GM18499 (cell line): ENCODE measurements around the gene ZFP57.

Source experiments
- ATAC-seq: cut with Tn5 transposase; IDR thresholded peaks from one replicate; pipeline ENCODE4 v1.9.1; 2021; ENCODE audit warnings: moderate number of reproducible peaks; ENCODE audit not compliant: insufficient read depth, unreplicated experiment

The ZFP57 gene

GRCh38 chr6:29680904-29681303, at the start of gene ZFP57:
Gene ZFP57, minus strand, starts transcription at chr6:29681152. Its CDS starts 4,149 bp downstream, at chr6:29677003.
- ATAC-seq = no peak

- no peak for ATAC-seq
Measured at GRCh38 chr6:29730575-29731126, 49.7 kb upstream of the ZFP57 start.

GRCh38 chr6:29729774-29730328, 48.9 kb upstream of the ZFP57 start:
- no peak for ATAC-seq

- no peak for ATAC-seq
Measured at GRCh38 chr6:29728875-29729270, 47.9 kb upstream of the ZFP57 start.

GRCh38 chr6:29728173-29728874, 47.4 kb upstream of the ZFP57 start:
- ATAC-seq = no peak

- no peak for ATAC-seq
Measured at GRCh38 chr6:29727637-29728036, 46.7 kb upstream of the ZFP57 start.

- ATAC-seq = no peak
Measured at GRCh38 chr6:29726571-29727194, 45.7 kb upstream of the ZFP57 start.

- ATAC-seq = no peak
Measured at GRCh38 chr6:29726001-29726400, 45.0 kb upstream of the ZFP57 start.

- no peak for ATAC-seq
Measured at GRCh38 chr6:29724937-29725869, 44.3 kb upstream of the ZFP57 start.

GRCh38 chr6:29723666-29724588, 43.0 kb upstream of the ZFP57 start:
- no peak for ATAC-seq

GRCh38 chr6:29723262-29723665, 42.3 kb upstream of the ZFP57 start, which contains the start of gene HLA-F:
Gene HLA-F, plus strand, starts transcription at chr6:29723434. Its CDS starts 30 bp downstream, at chr6:29723464.
- no peak for ATAC-seq

- no peak for ATAC-seq
Measured at GRCh38 chr6:29720863-29721262, 39.9 kb upstream of the ZFP57 start.

- ATAC-seq = no peak
Measured at GRCh38 chr6:29710281-29710941, 29.5 kb upstream of the ZFP57 start.

GRCh38 chr6:29709188-29709587, 28.2 kb upstream of the ZFP57 start:
- ATAC-seq = no peak

GRCh38 chr6:29708432-29709179, 27.7 kb upstream of the ZFP57 start:
- no peak for ATAC-seq

GRCh38 chr6:29705389-29706231, 24.7 kb upstream of the ZFP57 start:
- ATAC-seq = no peak

- no peak for ATAC-seq
Measured at GRCh38 chr6:29702519-29703103, 21.7 kb upstream of the ZFP57 start.
